H1 (cell line): ENCODE measurements around the gene HTR4. TPM values are rescaled to one million over a fixed set of nuclear protein-coding genes. Genes with fewer than 3 reads are reported as not detected.

Experiments
- CTCF ChIA-PET: fragments of 300-600 bp; sonication (Branson Sonifier 250); formaldehyde crosslinking; loops from one replicate; lab custom pipeline; 2021; ENCODE audit not compliant: partially characterized antibody; lab: Charles Lee
- POLR2A ChIA-PET: fragments of 300-600 bp; sonication (Branson Sonifier 250); formaldehyde crosslinking; loops from one replicate; lab custom pipeline; 2021; ENCODE audit warnings: inconsistent platforms; ENCODE audit not compliant: partially characterized antibody; lab: Charles Lee
- DNase-seq, 2 experiments: peaks; one replicate each; pipeline versions ENCODE4 v3.0.0 to v3.0.0-alpha.2; 2010 to 2022; ENCODE audit warnings: low spot score in 2 of 2, low read depth in 1 of 2, mixed read lengths in 1 of 2
- FAIRE-seq: peaks from 2 replicates; lab custom pipeline; 2011; peaks lifted over from hg19 to GRCh38; lab: Jason Lieb, UNC
- H2AFZ ChIP-seq: 2 replicates; pipeline ENCODE4 v1.8.1; 2012; ENCODE audit warnings: low read length, inconsistent platforms
- H2AK5ac ChIP-seq: 2 replicates; pipeline ENCODE4 v1.6.1; 2013; ENCODE audit warnings: low read depth, low read length
- H2BK120ac ChIP-seq: replicated peaks from 2 replicates; pipeline ENCODE3; 2013; ENCODE audit warnings: low read depth, low read length, inconsistent platforms
- H2BK12ac ChIP-seq: 2 replicates; pipeline ENCODE4 v1.6.1; 2013; ENCODE audit warnings: low read depth, low read length
- H2BK15ac ChIP-seq: 2 replicates; pipeline ENCODE4 v1.6.1; 2013; ENCODE audit warnings: low read length
- H2BK20ac ChIP-seq: 2 replicates; pipeline ENCODE4 v1.6.1; 2013; ENCODE audit warnings: low read length
- H2BK5ac ChIP-seq: 2 replicates; pipeline ENCODE4 v1.6.1; 2013; ENCODE audit warnings: low read depth, low read length
- H3K14ac ChIP-seq: 2 replicates; pipeline ENCODE4 v1.6.1; 2013; ENCODE audit warnings: inconsistent platforms; ENCODE audit not compliant: insufficient read length
- H3K18ac ChIP-seq: 2 replicates; pipeline ENCODE4 v1.6.1; 2013; ENCODE audit warnings: low read length; ENCODE audit errors: extremely low read depth
- H3K23ac ChIP-seq: 2 replicates; pipeline ENCODE4 v1.6.1; 2013; ENCODE audit warnings: inconsistent platforms; ENCODE audit not compliant: insufficient read length
- H3K23me2 ChIP-seq: 2 replicates; pipeline ENCODE4 v1.6.1; 2013; ENCODE audit warnings: low read depth, low read length
- H3K27ac ChIP-seq: 2 replicates; pipeline ENCODE4 v1.6.1; 2011; ENCODE audit warnings: low read depth, low read length, inconsistent platforms
- H3K27me3 ChIP-seq, 4 experiments: replicated peaks in 1 of 4; 1 replicate in 1 of 4; 2 replicates in 3 of 4; pipeline versions ENCODE4 v1.6.1 to v1.8.1; 2011 to 2013; ENCODE audit warnings: low read length in 3 of 4, mild to moderate bottlenecking in 3 of 4, inconsistent platforms in 2 of 4, mixed read lengths in 2 of 4, moderate library complexity in 1 of 4; ENCODE audit not compliant: control insufficient read depth in 3 of 4, insufficient read depth in 3 of 4; ENCODE audit errors: extremely low read depth in 1 of 4
- H3K36me3 ChIP-seq, 4 experiments: 2 replicates each; pipeline versions ENCODE4 v1.6.1 to v1.8.1; 2011 to 2013; ENCODE audit warnings: mild to moderate bottlenecking in 4 of 4, low read length in 3 of 4, moderate library complexity in 2 of 4, control low read depth in 1 of 4, inconsistent platforms in 1 of 4; ENCODE audit not compliant: insufficient read depth in 4 of 4, control insufficient read depth in 2 of 4
- H3K4ac ChIP-seq: replicated peaks from 2 replicates; pipeline ENCODE3; 2013; ENCODE audit warnings: low read length, low read depth, mixed read lengths, inconsistent platforms; ENCODE audit not compliant: insufficient read length
- H3K4me1 ChIP-seq, 4 experiments: replicated peaks in 1 of 4; 1 replicate in 1 of 4; 2 replicates in 3 of 4; pipeline versions ENCODE4 v1.6.1 to v1.8.1; 2011 to 2013; ENCODE audit warnings: low read length in 3 of 4, inconsistent platforms in 2 of 4, mixed read lengths in 1 of 4; ENCODE audit not compliant: insufficient read depth in 4 of 4, control insufficient read depth in 3 of 4
- H3K4me2 ChIP-seq, 2 experiments: 2 replicates each; pipeline versions ENCODE4 v1.6.1 to v1.8.1; 2011 to 2013; ENCODE audit warnings: low read depth in 2 of 2, low read length in 2 of 2, control low read depth in 1 of 2, inconsistent platforms in 1 of 2, mild to moderate bottlenecking in 1 of 2; ENCODE audit not compliant: insufficient read depth in 1 of 2
- H3K4me3 ChIP-seq, 4 experiments: fragments of 200-600, 300-600 bp in 1 of 4; sonication (generic), shearing (Covaris generic), sonication (Bioruptor Twin) in 1 of 4; 2 replicates each; pipeline versions ENCODE4 v1.5.1 to v1.8.1; 2011 to 2016; ENCODE audit warnings: low read length in 4 of 4, low read depth in 3 of 4, control low read depth in 2 of 4, inconsistent platforms in 2 of 4, mild to moderate bottlenecking in 2 of 4, mixed read lengths in 1 of 4, moderate library complexity in 1 of 4; ENCODE audit not compliant: insufficient read depth in 2 of 4; ENCODE audit errors: extremely low read depth in 1 of 4
- H3K56ac ChIP-seq: replicated peaks from 2 replicates; pipeline ENCODE3; 2013; ENCODE audit warnings: low read depth, mild to moderate bottlenecking, mixed read lengths, low read length, inconsistent platforms; ENCODE audit not compliant: insufficient read length
- H3K79me1 ChIP-seq: 2 replicates; pipeline ENCODE4 v1.6.1; 2013; ENCODE audit warnings: low read depth, low read length, control low read depth
- H3K79me2 ChIP-seq, 2 experiments: 2 replicates each; pipeline versions ENCODE4 v1.6.1 to v1.8.1; 2012 to 2013; ENCODE audit warnings: low read length in 2 of 2, mild to moderate bottlenecking in 2 of 2, inconsistent platforms in 1 of 2; ENCODE audit not compliant: insufficient read depth in 2 of 2, control insufficient read depth in 1 of 2
- H3K9ac ChIP-seq, 4 experiments: replicated peaks in 1 of 4; 1 replicate in 1 of 4; 2 replicates in 3 of 4; pipeline versions ENCODE4 v1.6.1 to v1.8.1; 2011 to 2013; ENCODE audit warnings: low read depth in 3 of 4, low read length in 3 of 4, control low read depth in 2 of 4, mild to moderate bottlenecking in 2 of 4, moderate library complexity in 2 of 4, inconsistent platforms in 1 of 4; ENCODE audit errors: extremely low read depth in 1 of 4
- H3K9me3 ChIP-seq, 2 experiments: 2 replicates each; pipeline versions ENCODE4 v1.6.1 to v1.8.1; 2012 to 2013; ENCODE audit warnings: mild to moderate bottlenecking in 2 of 2, moderate library complexity in 2 of 2, control low read depth in 1 of 2, inconsistent platforms in 1 of 2, low read depth in 1 of 2, low read length in 1 of 2, mixed read lengths in 1 of 2; ENCODE audit not compliant: insufficient read depth in 2 of 2
- H4K20me1 ChIP-seq, 2 experiments: replicated peaks in 1 of 2; 2 replicates each; pipeline versions ENCODE3 to v1.8.1; 2011 to 2013; ENCODE audit warnings: inconsistent platforms in 2 of 2, low read length in 2 of 2, mild to moderate bottlenecking in 1 of 2; ENCODE audit not compliant: insufficient read depth in 2 of 2, control insufficient read depth in 1 of 2
- H4K5ac ChIP-seq: 2 replicates; pipeline ENCODE4 v1.6.1; 2013; ENCODE audit warnings: low read length, low read depth, mixed read lengths, inconsistent platforms; ENCODE audit not compliant: insufficient read length
- H4K8ac ChIP-seq: 2 replicates; pipeline ENCODE4 v1.8.0; 2013; ENCODE audit warnings: mild to moderate bottlenecking, moderate library complexity, low read length, inconsistent platforms; ENCODE audit not compliant: insufficient read depth; ENCODE audit errors: extremely low read depth
- H4K91ac ChIP-seq: replicated peaks from 2 replicates; pipeline ENCODE3; 2013; ENCODE audit warnings: low read length, mixed read lengths, inconsistent platforms; ENCODE audit not compliant: insufficient read length
- CEBPB ChIP-seq: IDR thresholded peaks from 2 replicates; pipeline ENCODE4 v1.6.1; 2012; ENCODE audit warnings: low read depth, low read length
- CREB1 ChIP-seq: IDR thresholded peaks from 2 replicates; pipeline ENCODE4 v1.6.1; 2012; ENCODE audit warnings: inconsistent platforms
- GTF2F1 ChIP-seq: IDR thresholded peaks from 2 replicates; pipeline ENCODE4 v1.6.1; 2012; ENCODE audit warnings: low read depth, low read length, improper control_type of control experiment, borderline replicate concordance
- WGBS, 2 experiments: shearing (Covaris generic) in 1 of 2; methylation state at CpG; one replicate each; pipeline versions ENCODE4 v1.1.6 to v1.1.7; 2013 to 2015; ENCODE audit warnings: low lambda C conversion rate in 2 of 2, mixed read lengths in 2 of 2, inconsistent platforms in 1 of 2, low coverage in 1 of 2, missing lambda C conversion rate in 1 of 2; ENCODE audit not compliant: insufficient replicate concordance in 2 of 2, insufficient coverage in 1 of 2, insufficient read length in 1 of 2; ENCODE audit errors: extremely low coverage in 1 of 2, missing lambda C conversion rate in 1 of 2; 5-methylcytosine and 5-hydroxymethylcytosine counted together
- polyA plus RNA-seq, 7 experiments: library from polyadenylated mRNA; depleted of rRNA in 3 of 7; stranded (reverse) in 5 of 7; unstranded in 2 of 7; fragments of >200 nt in 5 of 7; fragments of 200-250 nt in 2 of 7; gene quantifications; 1 replicate in 5 of 7; 2 replicates in 1 of 7; 4 replicates in 1 of 7; pipeline versions ENCODE4 v1.2.1 to v1.2.3, GENCODE V29; 2011 to 2013; ENCODE audit warnings: missing spikeins in 2 of 7, mixed read lengths in 2 of 7
- total RNA-seq: library from RNA; stranded (reverse); fragmentation: NEBNext Ultra II Directional; extraction: Animal tissue kit (Norgen Biotek cat#: 25700); gene quantifications from 2 replicates; pipeline ENCODE4 v1.2.1, GENCODE V29; 2021

HTR4 gene
- total and polyA plus RNA-seq, 2 of the 8 experiments (the other 6 are each of a cell fraction or from before 2014, with no cell fraction given) = not detected

GRCh38 chr5:148535190-148535589 lies 119.1 kb downstream of the HTR4 start:
- Histone ChIP-seq H3K4ac (no peak overlapping the region), H3K4me3 (no peak overlapping the region), H3K9me3 (peaks cover 5 to 6% of the 10 kb centered on the region in 2 experiments; a peak in 3 of 4 replicates), H4K8ac (no peak overlapping the region), H2BK120ac (no peak overlapping the region), H2AFZ (no peak overlapping the region), H3K9ac (no peak overlapping the region), H3K79me2 (no peaks in the 10 kb centered on the region), H2BK20ac (no peak overlapping the region), H2BK5ac (no peak overlapping the region), H3K56ac (no peak overlapping the region), H4K5ac (no peak overlapping the region), H3K4me1 (no peaks in the 10 kb centered on the region), H3K23me2 (no peaks in the 10 kb centered on the region), H4K91ac (no peak overlapping the region), H2AK5ac (no peak overlapping the region), H3K36me3 (no peaks in the 10 kb centered on the region), H4K20me1 (no peaks in the 10 kb centered on the region), H3K14ac (no peak overlapping the region), H2BK15ac (no peak overlapping the region), H2BK12ac (no peak overlapping the region), H3K79me1 (no peaks in the 10 kb centered on the region), H3K27ac (no peak overlapping the region), H3K18ac (no peak overlapping the region), H3K4me2 (no peak overlapping the region), H3K27me3 (no peaks in the 10 kb centered on the region; a peak in 1 of 7 replicates), H3K23ac (no peak overlapping the region)
- DNase-seq (no peak), FAIRE-seq (no peak)
- ChIA-PET CTCF (interaction anchor here (1.0 kb wide), 1 partner anchor 198 kb away, joined by 3 read pairs; no protein-coding TSS in a partner anchor), POLR2A (no interaction called here)
- 93% methylated on average over 1 of the region's 1 CpG; no CpG with 5 or more reads in 1 of the 2 experiments for WGBS, 2 experiments
- no peak for TF ChIP-seq CEBPB
- TF ChIP-seq GTF2F1 = no peak
- no peak for TF ChIP-seq CREB1
